HUES48 (cell line): Measurements from ENCODE around the gene CELA2A.

Experiments
- H3K27ac ChIP-seq: one replicate; pipeline ENCODE4 v1.7.0; 2013; ENCODE audit warnings: low read depth, low read length, inconsistent platforms
- H3K27me3 ChIP-seq: 2 replicates; pipeline ENCODE4 v1.6.1; 2013; ENCODE audit warnings: mild to moderate bottlenecking, low read length; ENCODE audit not compliant: control insufficient read depth, insufficient read depth
- H3K36me3 ChIP-seq: 2 replicates; pipeline ENCODE4 v1.6.1; 2013; ENCODE audit warnings: low read length; ENCODE audit not compliant: control insufficient read depth, insufficient read depth
- H3K4me1 ChIP-seq: 2 replicates; pipeline ENCODE4 v1.6.1; 2013; ENCODE audit warnings: mild to moderate bottlenecking, low read length; ENCODE audit not compliant: control insufficient read depth, insufficient read depth
- H3K4me3 ChIP-seq: 2 replicates; pipeline ENCODE4 v1.5.1; 2013; ENCODE audit warnings: mild to moderate bottlenecking, low read depth, low read length
- H3K9ac ChIP-seq: 2 replicates; pipeline ENCODE4 v1.6.1; 2013; ENCODE audit warnings: mild to moderate bottlenecking, low read depth, low read length, moderate library complexity
- H3K9me3 ChIP-seq: 2 replicates; pipeline ENCODE4 v1.6.1; 2013; ENCODE audit warnings: low read length; ENCODE audit not compliant: control insufficient read depth, insufficient read depth

Gene CELA2A

DNA sequence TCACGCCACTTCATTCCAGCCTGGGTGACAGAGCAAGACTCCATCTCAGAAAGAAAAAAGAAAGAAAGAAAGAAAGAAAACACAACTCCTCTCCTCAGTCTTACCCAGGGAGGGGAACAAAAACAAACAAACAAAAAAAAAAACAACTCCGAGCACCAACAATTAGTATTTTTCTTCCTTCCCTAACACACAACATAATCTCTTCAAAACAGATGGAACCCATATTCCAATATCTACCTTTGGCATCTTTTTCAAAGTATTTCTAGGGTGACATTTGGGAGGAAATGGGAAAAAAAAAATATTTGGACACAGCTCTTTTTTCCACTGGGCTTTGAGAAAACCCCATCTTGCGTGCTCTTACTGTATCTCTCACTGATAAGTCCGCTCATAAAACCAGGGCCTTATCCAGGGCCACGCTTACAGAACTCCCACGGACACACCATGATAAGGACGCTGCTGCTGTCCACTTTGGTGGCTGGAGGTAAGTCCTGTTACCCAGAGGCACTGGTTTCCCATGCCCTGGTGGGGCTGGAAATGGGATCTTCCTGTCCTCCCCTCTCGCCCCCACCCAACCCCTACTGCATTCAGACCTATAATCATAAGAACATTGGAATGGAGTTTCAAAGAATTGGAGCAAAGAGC is at the start of gene CELA2A:
TSS of gene CELA2A (plus strand) at position 420 of the 642 bp plus-strand sequence. CDS start at position 442, 22 bp downstream.
- no peak within 1 kb of the TSS for H3K27ac ChIP-seq
- no peaks in the 10 kb centered on the region for H3K27me3 ChIP-seq
- H3K4me1 ChIP-seq, result no peaks in the 10 kb centered on the region
- no peak within 1 kb of the TSS for H3K4me3 ChIP-seq
- H3K36me3 ChIP-seq, result no peaks in the 10 kb centered on the region
- H3K9ac ChIP-seq, result no peak within 1 kb of the TSS
- H3K9me3 ChIP-seq, result no peaks in the 10 kb centered on the region

GRCh38 chr1:15407580-15407979 is 49.0 kb upstream of the CELA2A start:
- H3K36me3 ChIP-seq, result no peaks in the 10 kb centered on the region
- peaks cover 13% of the 10 kb centered on the region; the same call in 1 of the 2 replicates for H3K4me1 ChIP-seq
- H3K9ac ChIP-seq, result no peak overlapping the region
- no peak overlapping the region for H3K27ac ChIP-seq
- no peak overlapping the region for H3K4me3 ChIP-seq
- H3K27me3 ChIP-seq, result peaks cover 26% of the 10 kb centered on the region
- H3K9me3 ChIP-seq, result no peaks in the 10 kb centered on the region

- Histone ChIP-seq H3K27ac (no peak overlapping the region), H3K27me3 (peaks cover 26% of the 10 kb centered on the region), H3K4me1 (peaks cover 13% of the 10 kb centered on the region; the same call in 1 of the 2 replicates), H3K9me3 (no peaks in the 10 kb centered on the region), H3K4me3 (peak overlapping the region; percentile 76), H3K36me3 (no peaks in the 10 kb centered on the region), H3K9ac (no peak overlapping the region)
Measured at GRCh38 chr1:15408890-15409387, 47.6 kb upstream of the CELA2A start.

- Histone ChIP-seq H3K4me1 (peaks cover 13% of the 10 kb centered on the region; the same call in 1 of the 2 replicates), H3K27ac (no peak within 1 kb of the TSS), H3K9me3 (no peaks in the 10 kb centered on the region), H3K36me3 (no peaks in the 10 kb centered on the region), H3K27me3 (peaks cover 26% of the 10 kb centered on the region), H3K9ac (no peak within 1 kb of the TSS; the same call in 1 of the 2 replicates), H3K4me3 (peak within 1 kb of the TSS; percentile 76)
Measured at GRCh38 chr1:15409388-15410222, 46.9 kb upstream of the CELA2A start, which contains the start of gene EFHD2. EFHD2 (plus strand) TSS chr1:15409888; CDS start chr1:15409972, 84 bp downstream.

- Histone ChIP-seq H3K36me3 (no peaks in the 10 kb centered on the region), H3K27ac (no peak overlapping the region)
Measured at GRCh38 chr1:15410223-15410883, 46.2 kb upstream of the CELA2A start.

DNA sequence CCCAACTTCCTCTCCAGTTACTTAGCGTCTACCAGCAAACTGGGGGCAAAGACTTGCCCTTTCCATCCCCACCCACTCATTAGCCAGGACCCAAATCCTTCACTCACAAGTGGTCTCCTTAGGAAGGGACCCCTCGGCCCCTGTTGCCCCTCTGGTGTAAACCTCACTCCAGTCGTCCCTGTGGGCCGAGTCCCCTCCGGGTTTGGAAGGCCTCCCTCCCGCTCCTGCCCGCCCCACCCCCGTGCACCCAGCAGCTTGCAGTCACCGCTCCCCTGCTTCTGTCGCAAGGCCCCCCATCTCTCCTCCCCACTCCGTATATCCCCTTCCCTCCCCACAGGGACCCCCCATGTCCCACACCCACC is 45.7 kb upstream of the CELA2A start:
- peaks cover 13% of the 10 kb centered on the region; the same call in 1 of the 2 replicates for H3K4me1 ChIP-seq
- peak overlapping the region; percentile 76 for H3K4me3 ChIP-seq
- no peaks in the 10 kb centered on the region for H3K9me3 ChIP-seq
- H3K27ac ChIP-seq, result no peak overlapping the region
- H3K36me3 ChIP-seq, result 0 out of 2 replicates have a peak, but pooled peaks cover 2% of the 10 kb centered on the region
- no peak overlapping the region for H3K9ac ChIP-seq
- H3K27me3 ChIP-seq, result peaks cover 26% of the 10 kb centered on the region

More at GRCh38 chr1:15410223-15410883, 46.2 kb upstream of the CELA2A start:
- H3K4me1 ChIP-seq, result peaks cover 13% of the 10 kb centered on the region; the same call in 1 of the 2 replicates
- H3K9me3 ChIP-seq, result no peaks in the 10 kb centered on the region
- H3K27me3 ChIP-seq, result peaks cover 26% of the 10 kb centered on the region
- H3K4me3 ChIP-seq, result peak overlapping the region; percentile 76
- no peak overlapping the region; the same call in 1 of the 2 replicates for H3K9ac ChIP-seq

DNA sequence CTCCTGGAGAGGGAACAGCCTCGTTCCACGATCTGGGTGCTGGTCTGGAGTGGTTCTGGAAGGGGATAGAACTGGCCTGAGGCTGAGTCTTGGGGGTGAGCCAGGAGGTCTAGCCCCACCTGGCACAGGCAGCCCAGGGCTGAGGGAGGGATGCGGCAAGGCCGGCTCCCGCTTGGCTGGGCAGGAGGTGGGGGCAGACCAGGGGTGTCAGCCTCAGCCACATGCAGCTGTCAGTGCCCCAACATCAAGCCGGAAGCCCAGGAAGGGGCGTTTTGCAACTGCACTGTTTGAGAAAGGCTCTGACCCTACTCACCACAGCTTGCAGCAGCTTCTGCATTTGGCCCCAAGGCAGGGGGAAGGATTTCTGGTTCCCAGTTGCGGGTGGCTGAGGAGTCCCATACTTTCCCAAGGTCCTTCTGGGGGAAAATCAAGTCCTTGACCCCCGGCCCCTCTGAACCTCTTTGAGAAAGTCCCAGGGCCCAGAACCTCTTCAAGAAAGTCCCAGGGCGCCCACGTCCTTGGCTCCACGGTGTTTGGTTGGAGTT is 44.9 kb upstream of the CELA2A start:
- no peak overlapping the region; the same call in 1 of the 2 replicates for H3K4me3 ChIP-seq
- H3K36me3 ChIP-seq, result 0 out of 2 replicates have a peak, but pooled peaks cover 2% of the 10 kb centered on the region
- H3K27me3 ChIP-seq, result peaks cover 26% of the 10 kb centered on the region
- H3K4me1 ChIP-seq, result peaks cover 13% of the 10 kb centered on the region; the same call in 1 of the 2 replicates
- H3K9me3 ChIP-seq, result no peaks in the 10 kb centered on the region
- H3K27ac ChIP-seq, result no peak overlapping the region
- no peak overlapping the region for H3K9ac ChIP-seq

GRCh38 chr1:15412175-15412800 is 44.2 kb upstream of the CELA2A start:
- Histone ChIP-seq H3K36me3 (0 out of 2 replicates have a peak, but pooled peaks cover 2% of the 10 kb centered on the region), H3K27me3 (peaks cover 26% of the 10 kb centered on the region), H3K27ac (no peak overlapping the region), H3K9ac (no peak overlapping the region), H3K4me1 (peaks cover 13% of the 10 kb centered on the region; the same call in 1 of the 2 replicates), H3K4me3 (no peak overlapping the region), H3K9me3 (no peaks in the 10 kb centered on the region)

GRCh38 chr1:15412843-15413242 is 43.7 kb upstream of the CELA2A start:
- Histone ChIP-seq H3K36me3 (0 out of 2 replicates have a peak, but pooled peaks cover 2% of the 10 kb centered on the region), H3K9me3 (no peaks in the 10 kb centered on the region), H3K27ac (no peak overlapping the region), H3K4me1 (peaks cover 13% of the 10 kb centered on the region; the same call in 1 of the 2 replicates), H3K27me3 (peaks cover 26% of the 10 kb centered on the region), H3K4me3 (no peak overlapping the region), H3K9ac (no peak overlapping the region)
